GM19372 (cell line): ENCODE data around the gene C9.
A peak's percentile ranks its signal among the peaks of the same experiment; 100 is the strongest.

Experiments used
- ATAC-seq: cut with Tn5 transposase; IDR thresholded peaks from one replicate; pipeline ENCODE4 v1.9.1; 2021; ENCODE audit warnings: mild to moderate bottlenecking, low read depth, moderate library complexity; ENCODE audit not compliant: unreplicated experiment

The C9 gene

DNA sequence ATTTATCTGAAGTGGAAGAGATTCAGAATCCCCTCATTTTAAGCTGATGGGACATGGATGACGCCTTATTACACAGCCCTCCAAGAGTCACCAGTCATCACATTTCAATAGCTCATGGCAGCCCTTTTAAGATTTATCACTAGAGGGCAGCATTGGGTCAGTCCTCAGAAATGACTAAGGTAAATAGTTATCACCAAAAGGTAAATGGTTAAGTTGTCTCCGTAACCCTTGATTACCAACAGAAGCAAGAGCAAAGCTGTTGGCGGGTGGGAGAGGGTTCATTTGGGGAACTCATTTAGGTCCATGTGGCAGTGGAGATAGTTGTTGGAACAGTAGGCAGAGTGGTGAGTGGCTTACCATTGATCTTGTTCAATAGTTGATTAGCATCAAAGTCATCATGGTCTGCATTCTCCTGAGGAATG is 12.0 kb upstream of the C9 start:
- ATAC-seq, result peak; percentile 84

GRCh38 chr5:39373791-39374190 is 9.5 kb upstream of the C9 start:
- ATAC-seq, result no peak

GRCh38 chr5:39371367-39371635 is 7.0 kb upstream of the C9 start:
- no peak for ATAC-seq

- ATAC-seq, result no peak
Measured at GRCh38 chr5:39370555-39371366, 6.5 kb upstream of the C9 start.

DNA sequence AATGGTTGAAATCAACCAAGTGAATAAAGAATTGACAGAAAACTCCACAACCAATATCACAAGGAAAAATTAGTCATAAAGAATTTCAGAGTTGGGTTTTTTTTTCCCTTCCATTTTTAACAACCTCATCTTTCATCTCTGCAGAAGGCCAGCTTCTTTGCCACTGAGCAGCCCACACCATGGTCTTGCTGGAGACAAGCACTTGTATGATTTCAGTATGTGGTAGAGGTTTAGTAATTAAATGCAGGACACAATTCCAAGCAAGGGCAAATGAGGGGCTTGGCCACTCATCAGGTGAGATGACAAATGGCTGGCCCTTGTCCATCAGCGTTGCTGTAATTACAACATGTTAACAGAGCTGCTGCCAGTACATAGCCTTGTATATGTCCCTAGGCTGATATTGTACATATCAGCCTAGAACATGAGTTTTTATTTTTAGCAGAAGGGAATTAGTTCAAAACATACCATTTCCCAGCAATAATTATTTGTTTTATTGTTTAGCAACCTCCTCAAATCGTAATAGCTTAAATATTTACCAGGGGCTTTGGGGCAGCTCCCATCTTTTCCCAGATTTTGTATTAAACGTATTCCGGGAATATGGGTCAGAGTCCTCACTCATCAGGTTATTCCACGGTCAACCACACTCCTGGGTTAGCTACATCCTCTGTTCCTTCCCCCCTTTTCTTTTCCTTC is 5.0 kb upstream of the C9 start:
- ATAC-seq, result no peak

GRCh38 chr5:39368116-39368515 is 3.8 kb upstream of the C9 start:
- no peak for ATAC-seq

GRCh38 chr5:39367711-39368110 is 3.4 kb upstream of the C9 start:
- no peak for ATAC-seq

GRCh38 chr5:39363217-39363616 is 1.1 kb downstream of the C9 start:
- ATAC-seq, result no peak

GRCh38 chr5:39362646-39363045 is 1.6 kb downstream of the C9 start:
- no peak for ATAC-seq

DNA sequence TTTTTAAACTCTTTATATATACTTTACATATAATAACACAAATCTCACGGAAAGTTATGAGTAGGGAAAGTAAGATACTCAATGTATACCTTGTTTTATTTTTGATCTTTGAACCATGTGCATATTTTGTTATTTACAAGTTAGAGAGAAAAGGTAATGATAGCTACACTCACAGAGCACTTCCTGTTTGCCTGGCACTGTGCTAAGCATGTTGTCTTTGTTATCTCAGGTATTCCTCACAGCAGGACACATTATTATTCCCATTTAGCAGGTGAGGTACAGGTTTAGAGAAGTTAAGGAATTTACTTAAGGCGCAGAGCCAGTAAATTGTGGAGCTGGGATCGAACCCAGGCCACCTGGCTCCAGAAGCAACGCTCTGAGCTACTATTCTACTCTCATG is 3.0 kb downstream of the C9 start:
- ATAC-seq, result no peak

GRCh38 chr5:39360471-39361111 is 3.7 kb downstream of the C9 start:
- ATAC-seq, result no peak

- ATAC-seq, result no peak
Measured at GRCh38 chr5:39356263-39356662, 8.0 kb downstream of the C9 start.

- no peak for ATAC-seq
Measured at GRCh38 chr5:39355324-39355723, 9.0 kb downstream of the C9 start.

DNA sequence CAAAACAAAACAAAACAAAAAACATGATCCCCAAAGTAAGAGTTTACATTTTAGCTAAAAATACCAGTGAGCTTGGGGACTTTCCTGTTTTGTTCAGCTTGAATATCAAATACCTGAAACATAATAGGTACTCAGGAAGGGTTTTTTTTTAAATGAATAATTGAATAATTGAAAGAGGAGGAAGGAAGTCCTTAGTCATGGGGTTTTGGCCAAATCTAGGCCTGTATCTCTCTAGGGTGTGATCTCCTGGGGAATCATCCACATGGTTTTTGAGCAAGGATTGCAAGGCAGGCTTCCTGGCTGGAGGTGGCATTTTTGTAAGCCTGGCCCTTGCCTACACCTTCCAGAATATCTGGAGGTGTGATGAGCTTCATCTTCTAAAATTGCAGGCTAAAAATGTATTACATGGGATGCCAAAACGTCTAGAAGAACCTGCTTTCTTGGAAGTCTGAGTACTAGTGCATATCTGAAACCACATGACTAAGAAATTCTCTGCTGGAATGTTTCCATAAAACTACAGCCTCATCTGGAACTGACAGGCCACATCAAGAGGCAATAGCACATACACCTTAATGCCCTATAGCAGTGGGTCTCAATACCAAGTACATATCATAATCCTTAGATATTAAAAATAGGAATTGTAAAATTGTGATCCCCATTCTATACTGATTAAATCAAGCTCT is 10.4 kb downstream of the C9 start:
- no peak for ATAC-seq

DNA sequence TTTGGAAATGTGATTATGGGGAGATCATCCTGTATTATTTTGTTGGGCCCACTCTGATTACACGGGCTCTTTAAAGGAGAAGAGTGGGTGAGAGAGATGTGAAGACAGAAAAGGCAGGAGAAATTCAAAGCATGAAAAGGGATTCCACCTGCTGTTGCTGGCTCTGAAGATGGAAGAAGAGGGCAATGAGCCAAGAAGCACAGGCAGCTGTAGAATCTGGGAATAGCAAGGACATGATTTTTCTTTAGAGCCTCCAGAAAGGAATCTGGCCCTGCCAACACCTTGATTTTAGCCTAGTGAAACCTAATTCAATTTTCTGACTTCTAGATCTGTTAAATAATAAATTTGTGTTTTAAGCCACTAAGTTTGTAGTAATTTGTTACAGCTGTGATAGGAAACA is 11.3 kb downstream of the C9 start:
- ATAC-seq, result no peak

GRCh38 chr5:39352170-39352569 is 12.1 kb downstream of the C9 start:
- no peak for ATAC-seq

- no peak for ATAC-seq
Measured at GRCh38 chr5:39349484-39349883, 14.8 kb downstream of the C9 start.

DNA sequence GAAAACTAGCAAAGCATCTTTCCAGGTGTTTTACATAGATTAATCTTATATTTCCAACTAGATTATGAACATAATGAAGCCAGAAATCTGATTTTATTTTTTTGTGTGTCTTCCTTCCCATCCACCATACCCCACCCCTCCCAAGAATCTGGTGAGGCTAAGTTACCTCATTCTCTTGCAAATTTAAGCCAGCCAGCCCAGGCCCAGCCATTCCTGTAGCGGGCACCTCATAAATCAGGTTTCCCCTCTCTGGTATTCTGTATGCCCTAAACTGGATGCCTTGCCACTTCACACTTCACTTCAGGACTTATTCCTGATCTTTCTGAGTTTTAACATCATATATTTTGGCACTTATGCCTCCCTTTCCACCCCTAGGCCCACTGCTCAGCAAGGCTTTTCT is 21.8 kb downstream of the C9 start:
- no peak for ATAC-seq

DNA sequence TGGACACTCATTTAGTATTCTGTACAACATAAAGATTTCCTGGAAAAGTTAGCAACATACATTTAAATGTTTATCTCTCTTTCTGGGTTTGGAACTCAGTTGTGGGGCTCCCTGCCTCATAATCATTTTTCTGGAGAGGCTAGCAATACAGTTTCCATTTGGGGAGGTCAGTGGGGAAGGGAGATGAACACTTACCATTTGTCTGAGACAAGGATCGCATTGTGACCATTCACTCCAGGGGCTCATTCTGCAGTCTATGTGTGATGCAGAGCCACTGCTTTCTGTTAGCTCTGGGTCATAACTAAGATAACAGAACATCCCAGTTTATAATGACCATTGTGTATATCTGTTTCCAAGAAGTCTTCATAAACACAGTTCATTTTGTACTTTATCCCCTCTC is 22.4 kb downstream of the C9 start:
- ATAC-seq, result no peak

DNA sequence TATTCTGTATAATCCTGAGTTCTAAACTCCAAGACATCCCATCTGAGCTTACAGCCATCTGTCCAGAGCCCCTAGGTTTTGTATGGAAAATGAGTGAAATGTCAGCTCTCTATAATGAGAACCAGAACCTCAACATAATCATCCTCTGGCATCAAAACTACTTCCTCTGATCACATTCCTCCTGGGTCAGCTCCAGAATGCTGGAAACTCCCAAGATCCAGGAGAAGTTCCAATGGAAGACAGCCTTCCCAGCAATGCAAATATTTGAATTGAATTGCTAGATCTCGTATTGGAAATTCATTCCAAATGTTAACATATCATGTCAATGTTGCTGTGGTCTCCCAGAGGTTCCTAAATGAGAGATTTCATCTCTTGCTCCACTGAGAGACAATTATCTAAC is 23.8 kb downstream of the C9 start:
- no peak for ATAC-seq

- no peak for ATAC-seq
Measured at GRCh38 chr5:39337252-39337915, 26.9 kb downstream of the C9 start.
